HEK293 (cell line): ENCODE data around the gene DAGLA.

Source experiments
- BCL11B ChIP-seq: fragments of 450-650 bp; formaldehyde crosslinking; IDR thresholded peaks from 2 replicates; pipeline ENCODE4 v1.5.1; 2016; ENCODE audit warnings: low read depth, missing biosample characterization, missing genetic modification characterization
- GLIS2 ChIP-seq: fragments of 450-650 bp; formaldehyde crosslinking; IDR thresholded peaks from 2 replicates; pipeline ENCODE4 v1.5.1; 2016; ENCODE audit warnings: missing biosample characterization, missing genetic modification characterization
- KLF8 ChIP-seq: fragments of 450-650 bp; formaldehyde crosslinking; IDR thresholded peaks from 2 replicates; pipeline ENCODE4 v1.5.1; 2016; ENCODE audit warnings: missing biosample characterization, missing genetic modification characterization
- OSR2 ChIP-seq: fragments of 450-650 bp; formaldehyde crosslinking; IDR thresholded peaks from 2 replicates; pipeline ENCODE4 v1.5.1; 2016; ENCODE audit warnings: missing biosample characterization, missing genetic modification characterization
- SP2 ChIP-seq: fragments of 450-650 bp; formaldehyde crosslinking; IDR thresholded peaks from 2 replicates; pipeline ENCODE4 v1.5.1; 2016; ENCODE audit warnings: missing biosample characterization, missing genetic modification characterization
- YY1 ChIP-seq: fragments of 450-650 bp; formaldehyde crosslinking; IDR thresholded peaks from 2 replicates; pipeline ENCODE4 v1.5.1; 2018; ENCODE audit warnings: missing biosample characterization, missing genetic modification characterization
- YY2 ChIP-seq: fragments of 450-650 bp; formaldehyde crosslinking; IDR thresholded peaks from 2 replicates; pipeline ENCODE4 v1.5.1; 2016; ENCODE audit warnings: missing biosample characterization, missing genetic modification characterization
- ZBTB17 ChIP-seq: fragments of 450-650 bp; formaldehyde crosslinking; IDR thresholded peaks from 2 replicates; pipeline ENCODE4 v1.5.1; 2016; ENCODE audit warnings: missing biosample characterization, missing genetic modification characterization
- ZBTB21 ChIP-seq: fragments of 450-650 bp; formaldehyde crosslinking; IDR thresholded peaks from 2 replicates; pipeline ENCODE4 v1.5.1; 2017; ENCODE audit warnings: missing biosample characterization, missing genetic modification characterization
- ZBTB7A ChIP-seq: fragments of 450-650 bp; formaldehyde crosslinking; IDR thresholded peaks from 2 replicates; pipeline ENCODE4 v1.5.1; 2016; ENCODE audit warnings: low read depth, missing biosample characterization, missing genetic modification characterization
- ZFP3 ChIP-seq: fragments of 450-650 bp; formaldehyde crosslinking; IDR thresholded peaks from 2 replicates; pipeline ENCODE4 v1.5.1; 2016; ENCODE audit warnings: low read depth, missing biosample characterization, missing genetic modification characterization
- ZFP37 ChIP-seq: fragments of 450-650 bp; formaldehyde crosslinking; IDR thresholded peaks from 2 replicates; pipeline ENCODE4 v1.5.1; 2016; ENCODE audit warnings: missing biosample characterization, missing genetic modification characterization
- ZNF112 ChIP-seq: fragments of 450-650 bp; formaldehyde crosslinking; IDR thresholded peaks from 2 replicates; pipeline ENCODE4 v1.5.0; 2017; ENCODE audit warnings: missing biosample characterization, missing genetic modification characterization
- ZNF114 ChIP-seq: fragments of 450-650 bp; formaldehyde crosslinking; IDR thresholded peaks from 2 replicates; pipeline ENCODE4 v1.5.0; 2017; ENCODE audit warnings: missing biosample characterization, missing genetic modification characterization
- ZNF214 ChIP-seq: fragments of 450-650 bp; formaldehyde crosslinking; IDR thresholded peaks from 2 replicates; pipeline ENCODE4 v1.5.1; 2017; ENCODE audit warnings: missing biosample characterization, mild to moderate bottlenecking, missing genetic modification characterization, borderline replicate concordance
- ZNF239 ChIP-seq: fragments of 450-650 bp; formaldehyde crosslinking; IDR thresholded peaks from 2 replicates; pipeline ENCODE4 v1.5.1; 2016; ENCODE audit warnings: missing biosample characterization, missing genetic modification characterization
- ZNF24 ChIP-seq: fragments of 450-650 bp; formaldehyde crosslinking; IDR thresholded peaks from 2 replicates; pipeline ENCODE4 v1.5.1; 2016; ENCODE audit warnings: missing biosample characterization, missing genetic modification characterization
- ZNF274 ChIP-seq, 2 experiments: fragments of 200-500 bp in 1 of 2; fragments of 450-650 bp in 1 of 2; sonication (Bioruptor generic) in 1 of 2; formaldehyde crosslinking in 1 of 2; IDR thresholded peaks; 2 replicates each; pipeline versions ENCODE4 v1.5.1 to v1.6.1; 2014 to 2016; ENCODE audit warnings: borderline replicate concordance in 1 of 2, inconsistent platforms in 1 of 2, low read length in 1 of 2, missing biosample characterization in 1 of 2, missing genetic modification characterization in 1 of 2
- ZNF394 ChIP-seq: fragments of 450-650 bp; formaldehyde crosslinking; IDR thresholded peaks from 2 replicates; pipeline ENCODE4 v1.5.1; 2016; ENCODE audit warnings: missing biosample characterization, missing genetic modification characterization, mild to moderate bottlenecking, moderate library complexity, borderline replicate concordance
- ZNF426 ChIP-seq: fragments of 450-650 bp; formaldehyde crosslinking; IDR thresholded peaks from 2 replicates; pipeline ENCODE4 v1.5.1; 2017; ENCODE audit warnings: missing biosample characterization, missing genetic modification characterization, mild to moderate bottlenecking, inconsistent platforms, moderate library complexity
- ZNF530 ChIP-seq: fragments of 450-650 bp; formaldehyde crosslinking; IDR thresholded peaks from 2 replicates; pipeline ENCODE4 v1.5.1; 2016; ENCODE audit warnings: low read depth, missing biosample characterization, missing genetic modification characterization
- ZNF621 ChIP-seq: fragments of 450-650 bp; formaldehyde crosslinking; IDR thresholded peaks from 2 replicates; pipeline ENCODE4 v1.5.1; 2017; ENCODE audit warnings: missing biosample characterization, missing genetic modification characterization
- ZNF626 ChIP-seq: fragments of 450-650 bp; sonication (Bioruptor Pico); formaldehyde crosslinking; IDR thresholded peaks from 2 replicates; pipeline ENCODE4 v1.5.1; 2018; ENCODE audit warnings: missing biosample characterization, missing genetic modification characterization, inconsistent platforms
- ZNF660 ChIP-seq: fragments of 450-650 bp; IDR thresholded peaks from 2 replicates; pipeline ENCODE4 v1.5.1; 2018; ENCODE audit warnings: missing biosample characterization, mild to moderate bottlenecking, missing genetic modification characterization
- ZNF707 ChIP-seq: fragments of 450-650 bp; formaldehyde crosslinking; IDR thresholded peaks from 2 replicates; pipeline ENCODE4 v1.5.1; 2016; ENCODE audit warnings: missing biosample characterization, missing genetic modification characterization
- ZNF777 ChIP-seq: fragments of 450-650 bp; formaldehyde crosslinking; IDR thresholded peaks from 2 replicates; pipeline ENCODE4 v1.5.1; 2017; ENCODE audit warnings: missing biosample characterization, missing genetic modification characterization, borderline replicate concordance
- ZNF830 ChIP-seq: fragments of 450-650 bp; IDR thresholded peaks from 2 replicates; pipeline ENCODE4 v1.5.0; 2018; ENCODE audit warnings: missing biosample characterization, missing genetic modification characterization, low read depth, mild to moderate bottlenecking, moderate library complexity
- ZNF843 ChIP-seq: fragments of 450-650 bp; formaldehyde crosslinking; IDR thresholded peaks from 2 replicates; pipeline ENCODE4 v1.5.1; 2016; ENCODE audit warnings: missing biosample characterization, missing genetic modification characterization
- ZSCAN30 ChIP-seq: fragments of 450-650 bp; IDR thresholded peaks from 2 replicates; pipeline ENCODE4 v1.5.1; 2018; ENCODE audit warnings: missing biosample characterization, mild to moderate bottlenecking, missing genetic modification characterization, moderate library complexity
- TF ChIP-seq, protein P1 (sequence below): fragments of 450-650 bp; formaldehyde crosslinking; IDR thresholded peaks from 2 replicates; pipeline ENCODE4 v1.5.1; 2017; ENCODE audit warnings: missing biosample characterization, missing genetic modification characterization
- TF ChIP-seq, protein P2 (sequence below): fragments of 450-650 bp; formaldehyde crosslinking; conservative IDR thresholded peaks from 2 replicates; pipeline ENCODE4 v1.5.1; 2016; ENCODE audit warnings: low read depth, missing biosample characterization, missing genetic modification characterization
- TF ChIP-seq, protein P3 (sequence below): fragments of 450-650 bp; formaldehyde crosslinking; IDR thresholded peaks from 2 replicates; pipeline ENCODE4 v1.5.1; 2016; ENCODE audit warnings: missing biosample characterization, missing genetic modification characterization

DAGLA gene

DNA sequence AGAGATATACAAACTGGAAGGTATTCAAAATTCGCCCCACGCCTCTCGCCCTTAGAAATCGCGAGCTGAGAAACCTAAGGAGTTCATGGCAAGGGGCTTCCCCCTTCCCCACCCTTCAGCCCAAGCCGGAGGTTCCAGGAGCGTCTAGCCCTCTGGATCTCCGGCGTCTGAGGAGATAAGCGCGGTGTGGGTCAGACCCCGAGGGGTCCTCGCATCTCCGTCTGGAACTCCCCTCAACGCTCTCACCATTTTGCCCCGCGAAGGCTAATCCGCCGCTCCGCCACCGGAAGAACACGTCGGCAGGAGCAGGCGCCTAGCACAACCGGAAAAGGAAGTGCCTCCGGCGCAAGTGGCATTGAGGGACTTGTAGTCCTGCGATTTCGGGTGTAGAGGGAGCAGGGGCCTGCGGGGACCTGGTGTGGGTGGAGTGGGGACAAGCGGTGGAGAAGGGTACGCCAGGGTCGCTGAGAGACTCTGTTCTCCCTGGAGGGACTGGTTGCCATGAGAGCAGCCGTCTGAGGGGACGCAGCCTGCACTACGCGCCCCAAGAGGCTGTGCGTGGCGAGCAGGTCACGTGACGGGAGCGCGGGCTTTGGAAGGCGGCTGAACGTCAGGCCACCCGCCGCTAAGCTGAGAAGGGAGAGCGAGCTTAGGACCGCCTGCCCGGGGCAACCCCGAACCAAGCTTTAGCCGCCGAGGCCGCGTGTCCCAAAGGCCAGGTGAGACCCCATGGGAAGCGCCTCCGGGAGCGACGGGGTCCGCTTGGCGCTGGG, 112.3 kb downstream of the DAGLA start, which contains the start of the genes FEN1 and TMEM258 (continued):
- TF ChIP-seq ZNF626 (tag by site-specific recombination) (no peak), ZNF777 (tag by site-specific recombination) (peak; percentile 22; the same call in 1 of the 2 replicates), ZSCAN30 (tag by site-specific recombination) (peak; percentile 47; the same call in 1 of the 2 replicates), ZNF114 (tag by site-specific recombination) (no peak), GLIS2 (tag by site-specific recombination) (no peak), ZNF530 (tag by site-specific recombination) (no peak), ZBTB17 (tag by site-specific recombination) (peak; percentile 79), ZNF394 (tag by site-specific recombination) (0 out of 2 replicates have a peak, but pooled peaks have one; percentile 25), YY1 (0 out of 2 replicates have a peak, but pooled peaks have one; percentile 58), ZNF660 (tag by site-specific recombination) (no peak), ZNF830 (tag by site-specific recombination) (no peak), ZNF274 (IDR thresholded peaks at IDR 0.05; ENCODE audit: low read length) (no peak), ZNF274 (tag by site-specific recombination; IDR thresholded peaks at IDR 0.05; ENCODE audit: borderline replicate concordance) (no peak), ZNF214 (tag by site-specific recombination) (no peak), KLF8 (peak; percentile 73; the same call in 1 of the 2 replicates), ZNF843 (tag by site-specific recombination) (0 out of 2 replicates have a peak, but pooled peaks have one; percentile 23), SP2 (peak; percentile 90), ZBTB21 (tag by site-specific recombination) (peak; percentile 51; the same call in 1 of the 2 replicates), ZNF621 (no peak), ZNF239 (no peak), ZBTB7A (tag by site-specific recombination) (peak; percentile 60; the same call in 1 of the 2 replicates), ZNF24 (peak; percentile 60; the same call in 1 of the 2 replicates), ZNF112 (tag by site-specific recombination) (no peak), ZNF426 (tag by site-specific recombination) (no peak), ZNF707 (tag by site-specific recombination) (no peak), BCL11B (tag by site-specific recombination) (no peak), YY2 (tag by site-specific recombination) (peak; percentile 62), ZFP37 (tag by site-specific recombination) (0 out of 2 replicates have a peak, but pooled peaks have one; percentile 22), ZFP3 (tag by site-specific recombination) (no peak), OSR2 (tag by site-specific recombination) (peak; percentile 63)
- TF ChIP-seq, protein P1, sequence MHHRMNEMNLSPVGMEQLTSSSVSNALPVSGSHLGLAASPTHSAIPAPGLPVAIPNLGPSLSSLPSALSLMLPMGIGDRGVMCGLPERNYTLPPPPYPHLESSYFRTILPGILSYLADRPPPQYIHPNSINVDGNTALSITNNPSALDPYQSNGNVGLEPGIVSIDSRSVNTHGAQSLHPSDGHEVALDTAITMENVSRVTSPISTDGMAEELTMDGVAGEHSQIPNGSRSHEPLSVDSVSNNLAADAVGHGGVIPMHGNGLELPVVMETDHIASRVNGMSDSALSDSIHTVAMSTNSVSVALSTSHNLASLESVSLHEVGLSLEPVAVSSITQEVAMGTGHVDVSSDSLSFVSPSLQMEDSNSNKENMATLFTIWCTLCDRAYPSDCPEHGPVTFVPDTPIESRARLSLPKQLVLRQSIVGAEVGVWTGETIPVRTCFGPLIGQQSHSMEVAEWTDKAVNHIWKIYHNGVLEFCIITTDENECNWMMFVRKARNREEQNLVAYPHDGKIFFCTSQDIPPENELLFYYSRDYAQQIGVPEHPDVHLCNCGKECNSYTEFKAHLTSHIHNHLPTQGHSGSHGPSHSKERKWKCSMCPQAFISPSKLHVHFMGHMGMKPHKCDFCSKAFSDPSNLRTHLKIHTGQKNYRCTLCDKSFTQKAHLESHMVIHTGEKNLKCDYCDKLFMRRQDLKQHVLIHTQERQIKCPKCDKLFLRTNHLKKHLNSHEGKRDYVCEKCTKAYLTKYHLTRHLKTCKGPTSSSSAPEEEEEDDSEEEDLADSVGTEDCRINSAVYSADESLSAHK (tag by site-specific recombination) = no peak
- TF ChIP-seq, protein P2, sequence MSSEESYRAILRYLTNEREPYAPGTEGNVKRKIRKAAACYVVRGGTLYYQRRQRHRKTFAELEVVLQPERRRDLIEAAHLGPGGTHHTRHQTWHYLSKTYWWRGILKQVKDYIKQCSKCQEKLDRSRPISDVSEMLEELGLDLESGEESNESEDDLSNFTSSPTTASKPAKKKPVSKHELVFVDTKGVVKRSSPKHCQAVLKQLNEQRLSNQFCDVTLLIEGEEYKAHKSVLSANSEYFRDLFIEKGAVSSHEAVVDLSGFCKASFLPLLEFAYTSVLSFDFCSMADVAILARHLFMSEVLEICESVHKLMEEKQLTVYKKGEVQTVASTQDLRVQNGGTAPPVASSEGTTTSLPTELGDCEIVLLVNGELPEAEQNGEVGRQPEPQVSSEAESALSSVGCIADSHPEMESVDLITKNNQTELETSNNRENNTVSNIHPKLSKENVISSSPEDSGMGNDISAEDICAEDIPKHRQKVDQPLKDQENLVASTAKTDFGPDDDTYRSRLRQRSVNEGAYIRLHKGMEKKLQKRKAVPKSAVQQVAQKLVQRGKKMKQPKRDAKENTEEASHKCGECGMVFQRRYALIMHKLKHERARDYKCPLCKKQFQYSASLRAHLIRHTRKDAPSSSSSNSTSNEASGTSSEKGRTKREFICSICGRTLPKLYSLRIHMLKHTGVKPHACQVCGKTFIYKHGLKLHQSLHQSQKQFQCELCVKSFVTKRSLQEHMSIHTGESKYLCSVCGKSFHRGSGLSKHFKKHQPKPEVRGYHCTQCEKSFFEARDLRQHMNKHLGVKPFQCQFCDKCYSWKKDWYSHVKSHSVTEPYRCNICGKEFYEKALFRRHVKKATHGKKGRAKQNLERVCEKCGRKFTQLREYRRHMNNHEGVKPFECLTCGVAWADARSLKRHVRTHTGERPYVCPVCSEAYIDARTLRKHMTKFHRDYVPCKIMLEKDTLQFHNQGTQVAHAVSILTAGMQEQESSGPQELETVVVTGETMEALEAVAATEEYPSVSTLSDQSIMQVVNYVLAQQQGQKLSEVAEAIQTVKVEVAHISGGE = peak; percentile 95
- TF ChIP-seq, protein P3, sequence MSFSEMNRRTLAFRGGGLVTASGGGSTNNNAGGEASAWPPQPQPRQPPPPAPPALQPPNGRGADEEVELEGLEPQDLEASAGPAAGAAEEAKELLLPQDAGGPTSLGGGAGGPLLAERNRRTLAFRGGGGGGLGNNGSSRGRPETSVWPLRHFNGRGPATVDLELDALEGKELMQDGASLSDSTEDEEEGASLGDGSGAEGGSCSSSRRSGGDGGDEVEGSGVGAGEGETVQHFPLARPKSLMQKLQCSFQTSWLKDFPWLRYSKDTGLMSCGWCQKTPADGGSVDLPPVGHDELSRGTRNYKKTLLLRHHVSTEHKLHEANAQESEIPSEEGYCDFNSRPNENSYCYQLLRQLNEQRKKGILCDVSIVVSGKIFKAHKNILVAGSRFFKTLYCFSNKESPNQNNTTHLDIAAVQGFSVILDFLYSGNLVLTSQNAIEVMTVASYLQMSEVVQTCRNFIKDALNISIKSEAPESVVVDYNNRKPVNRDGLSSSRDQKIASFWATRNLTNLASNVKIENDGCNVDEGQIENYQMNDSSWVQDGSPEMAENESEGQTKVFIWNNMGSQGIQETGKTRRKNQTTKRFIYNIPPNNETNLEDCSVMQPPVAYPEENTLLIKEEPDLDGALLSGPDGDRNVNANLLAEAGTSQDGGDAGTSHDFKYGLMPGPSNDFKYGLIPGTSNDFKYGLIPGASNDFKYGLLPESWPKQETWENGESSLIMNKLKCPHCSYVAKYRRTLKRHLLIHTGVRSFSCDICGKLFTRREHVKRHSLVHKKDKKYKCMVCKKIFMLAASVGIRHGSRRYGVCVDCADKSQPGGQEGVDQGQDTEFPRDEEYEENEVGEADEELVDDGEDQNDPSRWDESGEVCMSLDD = peak; percentile 29; the same call in 1 of the 2 replicates
